CD4-positive, CD25-positive, alpha-beta regulatory T cell (primary cell): ENCODE results near the gene SVIL. TPM values are rescaled to one million over a fixed set of nuclear protein-coding genes. Genes with fewer than 3 reads are reported as not detected.

Experiments
- ATAC-seq, 2 donors: fragments of 150-1000 bp; cut with Tn5 transposase; one replicate each; pipeline ENCODE4 v1.10.0; 2021; ENCODE audit warnings: low read depth in 2 of 2, moderate number of reproducible peaks in 2 of 2, moderate library complexity in 1 of 2
- DNase-seq, 3 donors: peaks; one replicate each; pipeline versions ENCODE4 v3.0.0 to v3.0.0-alpha.2; 2012 to 2022; ENCODE audit warnings: mixed read lengths in 1 of 3
- H3K27ac ChIP-seq: one replicate; pipeline ENCODE4 v1.7.0; 2013; ENCODE audit warnings: mild to moderate bottlenecking, low read length; ENCODE audit not compliant: insufficient read depth, poor library complexity, severe bottlenecking
- H3K27me3 ChIP-seq: one replicate; pipeline ENCODE4 v1.7.0; 2013; ENCODE audit warnings: low read length; ENCODE audit not compliant: control insufficient read depth, insufficient read depth
- H3K36me3 ChIP-seq: one replicate; pipeline ENCODE4 v1.7.0; 2013; ENCODE audit warnings: mild to moderate bottlenecking, low read length, moderate library complexity; ENCODE audit not compliant: control insufficient read depth, insufficient read depth
- H3K4me1 ChIP-seq: 2 replicates; pipeline ENCODE4 v1.7.0; 2013; ENCODE audit warnings: mild to moderate bottlenecking, low read length; ENCODE audit not compliant: insufficient read depth, control insufficient read depth, poor library complexity, severe bottlenecking
- H3K4me3 ChIP-seq: one replicate; pipeline ENCODE4 v1.7.0; 2013; ENCODE audit warnings: low read depth, mild to moderate bottlenecking, low read length, moderate library complexity
- H3K9me3 ChIP-seq, 2 experiments: 1 replicate in 1 of 2; 2 replicates in 1 of 2; pipeline ENCODE4 v1.7.0; 2013; ENCODE audit warnings: low read length in 2 of 2, mild to moderate bottlenecking in 1 of 2, moderate library complexity in 1 of 2; ENCODE audit not compliant: control insufficient read depth in 2 of 2
- H3K27ac Mint-ChIP-seq, 3 donors: one replicate each; pipeline ENCODE4 v1.8.0; 2020 to 2022; ENCODE audit warnings: mild to moderate bottlenecking in 3 of 3, mixed read lengths in 3 of 3, moderate library complexity in 2 of 3
- H3K27me3 Mint-ChIP-seq: one replicate; pipeline ENCODE4 v1.8.0; 2022; ENCODE audit warnings: mild to moderate bottlenecking, mixed read lengths
- H3K36me3 Mint-ChIP-seq: one replicate; pipeline ENCODE4 v1.8.0; 2020; ENCODE audit warnings: mixed read lengths
- H3K4me1 Mint-ChIP-seq, 4 donors: one replicate each; pipeline ENCODE4 v1.8.0; 2020 to 2022; ENCODE audit warnings: mixed read lengths in 4 of 4, mild to moderate bottlenecking in 1 of 4
- H3K4me3 Mint-ChIP-seq, 4 donors: one replicate each; pipeline ENCODE4 v1.8.0; 2020 to 2022; ENCODE audit warnings: mild to moderate bottlenecking in 4 of 4, mixed read lengths in 4 of 4, moderate library complexity in 3 of 4
- H3K9me3 Mint-ChIP-seq, 7 donors: one replicate each; pipeline ENCODE4 v1.8.0; 2020 to 2022; ENCODE audit warnings: mixed read lengths in 7 of 7, mild to moderate bottlenecking in 3 of 7, moderate library complexity in 2 of 7
- polyA plus RNA-seq, 4 donors: library from polyadenylated mRNA; unstranded; fragments of 300-500 nt; fragmentation: Illumina TruSeq; gene quantifications; one replicate each; pipeline ENCODE4 v1.2.3, GENCODE V29; 2021
- total RNA-seq: library from RNA; stranded (reverse); gene quantifications from one replicate; pipeline ENCODE4 v1.2.3, GENCODE V29; 2022

The SVIL gene
- total and polyA plus RNA-seq, 5 donors from 2014 or later, result 0.49 to 12.3 (median 3.8) TPM

DNA sequence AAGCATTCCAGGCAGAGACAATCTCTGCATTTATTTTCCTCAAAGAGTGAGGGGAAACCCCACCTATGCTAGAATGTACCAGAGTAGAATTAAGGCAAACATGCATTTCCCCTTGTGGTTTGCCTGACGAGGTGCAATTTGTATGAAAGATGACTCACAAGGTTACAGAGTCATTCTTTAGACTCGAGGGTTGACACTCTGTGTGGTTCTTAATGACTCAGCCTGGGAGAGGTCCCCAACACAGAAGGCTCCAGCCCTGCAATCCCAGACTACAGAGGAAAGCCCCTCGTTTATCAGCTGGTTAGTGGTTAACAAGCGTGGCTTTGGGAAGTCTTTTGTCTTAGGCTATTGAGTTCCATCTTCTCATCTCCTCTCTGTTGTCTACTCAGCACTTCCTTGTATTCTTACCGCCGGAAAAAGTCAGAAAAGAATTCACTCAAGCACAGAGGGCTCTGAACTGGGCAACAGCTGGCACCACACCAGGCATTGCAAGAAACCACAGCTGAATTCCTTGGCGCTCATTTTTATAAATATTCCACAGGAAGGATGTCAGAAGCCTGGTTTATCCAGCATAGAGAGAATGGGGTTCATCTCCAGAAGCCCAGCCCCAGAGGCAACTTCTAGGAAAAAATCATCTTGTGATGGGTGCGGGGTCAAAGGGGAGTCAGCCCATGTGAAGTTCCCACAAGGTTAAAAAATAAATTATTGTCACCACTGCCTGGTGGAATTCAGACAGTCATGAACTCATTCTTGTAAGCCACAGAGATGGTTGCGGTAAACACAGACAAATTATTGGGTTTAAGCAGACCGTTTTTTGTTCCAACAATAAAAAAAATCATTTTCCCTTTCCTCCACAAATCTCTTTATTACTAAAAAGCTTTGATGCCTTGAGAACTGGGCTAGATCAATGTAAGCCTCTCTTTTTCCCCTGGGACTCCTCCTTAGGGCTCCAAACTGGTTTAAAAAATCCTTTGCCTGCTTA is 24.5 kb upstream of the SVIL start:
- Mint-ChIP-seq H3K36me3 (peaks cover 29% of the 10 kb centered on the region), H3K27me3 (peaks cover 4% of the 10 kb centered on the region), H3K4me3 (peak overlapping the region; percentile 39 to 83 (median 72)), H3K9me3 (peaks cover 0 to 5% (median 0%) of the 10 kb centered on the region in 7 donors), H3K27ac (peak overlapping the region; percentile 0 to 86 (median 80)), H3K4me1 (peaks cover 5 to 38% (median 16%) of the 10 kb centered on the region in 4 donors)
- DNase-seq (peak; percentile 42 to 82 (median 53)), ATAC-seq (peak; percentile 99 to 100)
- peaks cover 2 to 6% of the 10 kb centered on the region in 2 experiments for H3K9me3 ChIP-seq
- peak overlapping the region; percentile 24 for H3K27ac ChIP-seq
- H3K27me3 ChIP-seq, result no peaks in the 10 kb centered on the region
- H3K36me3 ChIP-seq, result peaks cover 2% of the 10 kb centered on the region
- H3K4me3 ChIP-seq, result peak overlapping the region; percentile 65
- H3K4me1 ChIP-seq, result peaks cover 18% of the 10 kb centered on the region

DNA sequence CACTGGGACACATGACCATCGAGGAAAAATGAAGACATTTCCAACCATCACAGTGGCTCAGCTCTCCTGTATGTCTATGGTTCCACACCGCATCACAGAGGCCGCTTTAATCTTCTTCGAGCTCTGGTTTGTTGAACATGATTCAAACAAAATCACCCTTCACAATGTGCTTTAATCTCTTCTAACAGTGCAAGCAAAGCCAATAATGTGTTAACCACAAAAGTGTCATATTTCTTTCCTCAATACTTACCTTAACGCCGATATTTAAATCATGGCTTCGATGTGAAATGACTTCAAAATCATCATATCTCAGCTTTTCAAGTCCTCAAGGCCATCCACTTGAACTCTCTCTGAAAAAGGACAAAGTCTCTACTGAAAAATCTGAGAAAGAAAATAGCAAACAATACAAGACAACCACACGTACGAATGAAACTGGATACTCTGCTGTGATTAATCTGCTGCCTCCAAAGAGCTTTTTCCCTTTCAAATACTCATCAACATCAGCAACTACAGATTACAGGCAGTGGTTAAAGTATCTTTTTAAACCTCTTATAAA is 23.0 kb upstream of the SVIL start:
- H3K27me3 Mint-ChIP-seq, result peaks cover 4% of the 10 kb centered on the region
- no peak for DNase-seq
- Histone ChIP-seq H3K27ac (no peak overlapping the region), H3K4me3 (no peak overlapping the region), H3K27me3 (no peaks in the 10 kb centered on the region), H3K4me1 (peaks cover 18% of the 10 kb centered on the region), H3K9me3 (peaks cover 2 to 6% of the 10 kb centered on the region in 2 experiments), H3K36me3 (peaks cover 2% of the 10 kb centered on the region)
- peaks cover 29% of the 10 kb centered on the region for H3K36me3 Mint-ChIP-seq
- ATAC-seq, result no peak
- no peak overlapping the region for H3K27ac Mint-ChIP-seq
- H3K4me1 Mint-ChIP-seq, result peaks cover 8 to 38% (median 18%) of the 10 kb centered on the region in 4 donors
- H3K9me3 Mint-ChIP-seq, result peaks cover 0 to 5% (median 0%) of the 10 kb centered on the region in 7 donors
- no peak overlapping the region for H3K4me3 Mint-ChIP-seq

DNA sequence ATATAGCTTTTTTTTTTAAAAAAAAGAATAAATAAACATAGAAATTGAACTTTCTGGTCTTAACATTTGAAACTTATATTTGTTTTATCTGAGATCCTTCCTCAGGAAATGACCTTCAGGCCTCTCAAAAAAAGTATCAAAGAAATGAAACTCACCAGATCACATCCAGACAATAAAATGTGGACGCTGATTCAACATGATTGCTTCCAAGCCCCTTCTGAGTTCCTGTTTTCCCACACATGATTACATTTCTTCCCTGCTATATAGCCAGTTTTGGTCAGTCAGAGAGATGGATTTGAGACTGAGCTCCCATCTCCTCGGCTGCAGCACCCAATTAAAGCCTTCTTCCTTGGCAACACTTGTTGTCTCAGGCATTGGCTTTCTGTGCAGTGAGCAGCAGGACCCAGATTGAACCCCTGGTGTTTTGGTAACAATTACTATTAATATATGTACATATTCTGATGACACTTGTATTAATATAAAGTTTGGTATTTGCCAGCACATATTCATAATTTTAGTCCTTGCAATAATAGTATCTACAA is 21.8 kb upstream of the SVIL start:
- no peak for ATAC-seq

DNA sequence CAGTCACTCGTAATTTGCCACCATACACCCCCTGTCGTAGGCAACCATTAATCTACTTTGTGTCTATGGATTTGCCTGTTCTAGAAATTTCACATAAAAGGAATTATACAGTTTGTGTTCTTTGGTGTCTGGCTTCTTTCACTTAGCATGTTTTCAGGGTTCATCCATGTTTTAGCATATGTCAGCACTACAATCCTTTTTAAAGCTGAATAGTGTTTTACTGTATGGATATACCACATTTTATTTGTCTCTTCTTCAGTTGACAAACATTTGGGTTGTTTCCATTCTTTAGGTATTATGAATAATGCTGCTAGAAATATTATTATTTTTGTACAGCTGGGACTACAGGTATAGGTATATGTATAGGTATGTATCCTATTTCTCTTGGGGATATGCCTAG is 17.4 kb upstream of the SVIL start:
- H3K4me3 Mint-ChIP-seq, result no peak overlapping the region
- Histone ChIP-seq H3K27me3 (no peaks in the 10 kb centered on the region), H3K9me3 (peaks cover 2 to 6% of the 10 kb centered on the region in 2 experiments), H3K27ac (no peak overlapping the region), H3K4me3 (no peak overlapping the region), H3K4me1 (peaks cover 8% of the 10 kb centered on the region), H3K36me3 (no peaks in the 10 kb centered on the region)
- DNase-seq (no peak), ATAC-seq (no peak)
- H3K9me3 Mint-ChIP-seq, result peaks cover 0 to 4% (median 0%) of the 10 kb centered on the region in 7 donors
- peaks cover 17 to 41% (median 22%) of the 10 kb centered on the region in 4 donors for H3K4me1 Mint-ChIP-seq
- peaks cover 38% of the 10 kb centered on the region for H3K36me3 Mint-ChIP-seq
- peak overlapping the region in 1 of 3 donors; percentile 21 for H3K27ac Mint-ChIP-seq
- H3K27me3 Mint-ChIP-seq, result peaks cover 3% of the 10 kb centered on the region

More for the DNA sequence above, 21.8 kb upstream of the SVIL start:
- Mint-ChIP-seq H3K9me3 (peaks cover 0 to 5% (median 0%) of the 10 kb centered on the region in 7 donors), H3K27me3 (peaks cover 4% of the 10 kb centered on the region), H3K36me3 (peaks cover 37% of the 10 kb centered on the region), H3K4me1 (peaks cover 11 to 38% (median 20%) of the 10 kb centered on the region in 4 donors), H3K4me3 (peak overlapping the region in 1 of 4 donors; percentile 12), H3K27ac (no peak overlapping the region)
- Histone ChIP-seq H3K9me3 (peaks cover 2 to 6% of the 10 kb centered on the region in 2 experiments), H3K36me3 (peaks cover 2% of the 10 kb centered on the region), H3K27me3 (no peaks in the 10 kb centered on the region), H3K27ac (no peak overlapping the region), H3K4me1 (peaks cover 18% of the 10 kb centered on the region), H3K4me3 (no peak overlapping the region)
- DNase-seq, result no peak

DNA sequence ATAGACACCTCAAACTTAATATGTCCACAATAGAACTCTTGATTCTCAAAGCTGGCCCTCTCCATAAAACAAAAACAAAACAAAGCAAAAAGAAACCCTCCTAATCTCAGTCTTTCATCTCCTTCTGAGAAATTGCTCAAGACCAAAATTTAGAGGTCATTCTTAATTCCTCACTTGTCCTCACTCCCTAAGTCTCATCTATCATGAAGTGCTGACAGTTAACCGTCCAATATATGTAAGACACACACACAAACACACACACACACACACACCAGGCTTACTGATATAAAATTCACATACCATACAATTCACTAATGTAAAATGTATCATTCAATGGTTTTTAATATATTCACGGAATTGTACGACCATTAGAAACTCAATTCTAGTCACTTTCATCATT is 17.0 kb upstream of the SVIL start:
- peaks cover 0 to 4% (median 0%) of the 10 kb centered on the region in 7 donors for H3K9me3 Mint-ChIP-seq
- no peak overlapping the region for H3K27ac ChIP-seq
- no peak for DNase-seq
- peaks cover under 1 to 4% of the 10 kb centered on the region in 2 experiments for H3K9me3 ChIP-seq
- no peaks in the 10 kb centered on the region for H3K27me3 Mint-ChIP-seq
- H3K36me3 Mint-ChIP-seq, result peaks cover 33% of the 10 kb centered on the region
- no peak overlapping the region for H3K4me3 ChIP-seq
- H3K36me3 ChIP-seq, result no peaks in the 10 kb centered on the region
- peak overlapping the region in 1 of 3 donors; percentile 37 for H3K27ac Mint-ChIP-seq
- peaks cover 8% of the 10 kb centered on the region for H3K4me1 ChIP-seq
- no peak for ATAC-seq
- peak overlapping the region in 1 of 4 donors; percentile 6 for H3K4me3 Mint-ChIP-seq
- no peaks in the 10 kb centered on the region for H3K27me3 ChIP-seq
- peaks cover 21 to 44% (median 24%) of the 10 kb centered on the region in 4 donors for H3K4me1 Mint-ChIP-seq

DNA sequence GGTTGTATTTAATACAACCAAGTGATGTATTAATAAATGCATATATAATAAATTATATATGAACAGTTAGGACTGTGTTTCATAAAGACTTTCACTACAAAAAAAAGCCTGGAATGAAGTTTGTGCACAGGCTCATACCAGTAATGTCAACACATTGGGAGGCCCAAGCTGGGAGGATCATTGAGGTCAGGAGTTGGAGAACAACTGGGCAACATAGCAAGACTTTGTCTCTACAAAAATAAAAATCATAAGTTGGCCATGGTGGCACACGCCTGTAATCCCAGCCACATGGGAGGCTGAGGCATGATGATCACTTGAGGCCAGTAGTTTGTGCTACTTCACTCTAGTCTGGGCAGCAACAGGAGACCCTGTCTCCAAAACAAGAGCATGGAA is 15.8 kb upstream of the SVIL start:
- Mint-ChIP-seq H3K4me1 (peaks cover 23 to 54% (median 31%) of the 10 kb centered on the region in 4 donors), H3K27ac (peak overlapping the region in 1 of 3 donors; percentile 37), H3K27me3 (no peaks in the 10 kb centered on the region), H3K4me3 (no peak overlapping the region), H3K9me3 (peaks cover 0 to 1% (median 0%) of the 10 kb centered on the region in 7 donors), H3K36me3 (peaks cover 24% of the 10 kb centered on the region)
- H3K27me3 ChIP-seq, result no peaks in the 10 kb centered on the region
- H3K4me3 ChIP-seq, result no peak overlapping the region
- no peak for DNase-seq
- no peaks in the 10 kb centered on the region for H3K9me3 ChIP-seq
- no peak overlapping the region for H3K27ac ChIP-seq
- H3K36me3 ChIP-seq, result no peaks in the 10 kb centered on the region
- peaks cover 8% of the 10 kb centered on the region for H3K4me1 ChIP-seq
- ATAC-seq, result no peak
